Large intestine (tissue), 3 donors: ENCODE data around the gene SLC31A1. TPM values are rescaled to one million over a fixed set of nuclear protein-coding genes. Genes with fewer than 3 reads are reported as not detected.
"Not testable (repeated sequence)": the region's sequence is repeated elsewhere in the genome, so short reads cannot be mapped to it uniquely, and the experiment has no call there.

Experiments used
- DNase-seq, 2 donors: peaks; one replicate each; pipeline versions ENCODE4 v3.0.0 to v3.0.0-alpha.2; 2013
- H3K27ac ChIP-seq: one replicate; pipeline ENCODE4 v1.5.1; 2013; ENCODE audit warnings: low read length
- H3K27me3 ChIP-seq: 2 replicates; pipeline ENCODE4 v1.6.1; 2013; ENCODE audit warnings: low read length; ENCODE audit not compliant: control insufficient read depth, insufficient read depth
- H3K36me3 ChIP-seq: 2 replicates; pipeline ENCODE4 v1.6.1; 2013; ENCODE audit warnings: low read length; ENCODE audit not compliant: control insufficient read depth, insufficient read depth
- H3K4me1 ChIP-seq: one replicate; pipeline ENCODE4 v1.6.1; 2013; ENCODE audit warnings: low read length; ENCODE audit not compliant: control insufficient read depth, insufficient read depth
- H3K4me3 ChIP-seq: one replicate; pipeline ENCODE4 v1.5.1; 2013; ENCODE audit warnings: low read length
- H3K9me3 ChIP-seq: one replicate; pipeline ENCODE4 v1.6.1; 2013; ENCODE audit warnings: mild to moderate bottlenecking, low read depth, low read length, moderate library complexity; ENCODE audit not compliant: control insufficient read depth
- WGBS: methylation state at CpG from one replicate; pipeline ENCODE4 v1.1.5; 2013; ENCODE audit warnings: low lambda C conversion rate; ENCODE audit not compliant: insufficient coverage; 5-methylcytosine and 5-hydroxymethylcytosine counted together
- polyA plus RNA-seq: library from polyadenylated mRNA; unstranded; fragments of 120-200 nt; gene quantifications from one replicate; pipeline ENCODE4 v1.2.1, GENCODE V29; 2013

Gene SLC31A1
- polyA plus RNA-seq, 1 donor = 32.2 TPM

- H3K27ac ChIP-seq = peak within 1 kb of the TSS; percentile 95
- WGBS = no CpG with 5 or more reads among the region's 63 CpGs
- peak within 1 kb of the TSS; percentile 86 for H3K4me3 ChIP-seq
- peaks cover 39% of the 10 kb centered on the region for H3K36me3 ChIP-seq
- no peaks in the 10 kb centered on the region for H3K27me3 ChIP-seq
- H3K9me3 ChIP-seq = no peaks in the 10 kb centered on the region
- DNase-seq = peak; percentile 98 to 99
- H3K4me1 ChIP-seq = peaks cover 13% of the 10 kb centered on the region
Measured at GRCh38 chr9:113275157-113276131, 54.1 kb downstream of the SLC31A1 start, which contains the start of the genes CDC26 and PRPF4. Gene CDC26 (minus strand): TSS chr9:113275572. CDS start chr9:113272507, 3,065 bp downstream. Gene PRPF4 (plus strand): TSS chr9:113275658. CDS start chr9:113275744, 86 bp downstream.

GRCh38 chr9:113278840-113279239 lies 57.5 kb downstream of the SLC31A1 start:
- H3K27ac ChIP-seq = no peak overlapping the region

DNA sequence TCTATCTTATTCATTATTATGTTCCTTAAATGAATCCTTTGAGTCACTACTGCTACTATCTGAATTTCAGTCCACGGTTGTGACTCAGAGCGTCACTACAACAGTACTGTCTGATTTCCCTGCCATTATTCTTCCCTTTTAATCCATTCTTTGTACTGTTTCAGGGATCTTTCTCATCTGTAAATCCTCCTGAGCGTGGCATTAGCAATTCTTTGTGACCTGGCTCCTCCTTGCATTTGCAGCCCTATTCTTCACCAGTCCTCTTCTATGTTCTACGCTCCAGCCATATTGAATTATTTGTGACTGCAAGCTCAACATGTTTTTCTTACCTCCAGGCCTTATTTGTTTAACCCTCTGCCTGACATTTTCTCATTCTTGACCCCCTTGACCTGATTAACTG lies 60.0 kb downstream of the SLC31A1 start:
- no peaks in the 10 kb centered on the region for H3K9me3 ChIP-seq
- H3K4me1 ChIP-seq = peaks cover 3% of the 10 kb centered on the region
- H3K36me3 ChIP-seq = peaks cover 68% of the 10 kb centered on the region
- no peak overlapping the region for H3K27ac ChIP-seq
- 100% methylated on average over 1 of the region's 4 CpGs for WGBS
- DNase-seq = no peak
- H3K27me3 ChIP-seq = no peaks in the 10 kb centered on the region
- no peak overlapping the region for H3K4me3 ChIP-seq

More at GRCh38 chr9:113278840-113279239, 57.5 kb downstream of the SLC31A1 start:
- H3K9me3 ChIP-seq = no peaks in the 10 kb centered on the region
- H3K27me3 ChIP-seq = no peaks in the 10 kb centered on the region
- no peak for DNase-seq
- H3K4me3 ChIP-seq = no peak overlapping the region
- no CpG with 5 or more reads among the region's 4 CpGs for WGBS
- peaks cover 48% of the 10 kb centered on the region for H3K36me3 ChIP-seq
- peaks cover 10% of the 10 kb centered on the region for H3K4me1 ChIP-seq

GRCh38 chr9:113289091-113289490 lies 67.7 kb downstream of the SLC31A1 start:
- peak in 1 of 2 donors; percentile 62 for DNase-seq
- Histone ChIP-seq H3K4me3 (no peak overlapping the region), H3K36me3 (peaks cover 77% of the 10 kb centered on the region), H3K27ac (no peak overlapping the region), H3K9me3 (no peaks in the 10 kb centered on the region), H3K27me3 (no peaks in the 10 kb centered on the region), H3K4me1 (peaks cover 4% of the 10 kb centered on the region)
- WGBS = no CpG with 5 or more reads among the region's 2 CpGs

GRCh38 chr9:113290052-113290607 lies 68.8 kb downstream of the SLC31A1 start:
- no peak overlapping the region for H3K4me3 ChIP-seq
- H3K36me3 ChIP-seq = peaks cover 68% of the 10 kb centered on the region
- H3K27ac ChIP-seq = no peak overlapping the region
- no peak for DNase-seq
- H3K4me1 ChIP-seq = peaks cover 4% of the 10 kb centered on the region
- no peaks in the 10 kb centered on the region for H3K27me3 ChIP-seq
- WGBS = no CpG with 5 or more reads among the region's 6 CpGs
- H3K9me3 ChIP-seq = no peaks in the 10 kb centered on the region

GRCh38 chr9:113293285-113293878 lies 72.0 kb downstream of the SLC31A1 start:
- no peak for DNase-seq
- H3K36me3 ChIP-seq = peaks cover 43% of the 10 kb centered on the region
- WGBS = 92% methylated on average over 2 of the region's 7 CpGs
- peaks cover 4% of the 10 kb centered on the region for H3K9me3 ChIP-seq
- H3K4me1 ChIP-seq = peaks cover 4% of the 10 kb centered on the region
- no peaks in the 10 kb centered on the region for H3K27me3 ChIP-seq
- H3K27ac ChIP-seq = no peak overlapping the region
- no peak overlapping the region for H3K4me3 ChIP-seq

GRCh38 chr9:113296247-113296646 lies 74.9 kb downstream of the SLC31A1 start:
- H3K36me3 ChIP-seq = peaks cover 22% of the 10 kb centered on the region
- DNase-seq, H3K27ac ChIP-seq, H3K27me3 ChIP-seq, H3K4me3 ChIP-seq, H3K9me3 ChIP-seq, H3K4me1 ChIP-seq: not testable (repeated sequence)
- whole genome bisulfite sequencing = no CpG with 5 or more reads among the region's 8 CpGs

GRCh38 chr9:113296796-113297558 lies 75.6 kb downstream of the SLC31A1 start:
- H3K9me3 ChIP-seq = peaks cover 4% of the 10 kb centered on the region
- no CpG with 5 or more reads among the region's 9 CpGs for WGBS
- H3K4me3 ChIP-seq = no peak overlapping the region
- H3K27ac ChIP-seq = no peak overlapping the region
- no peak for DNase-seq
- no peaks in the 10 kb centered on the region for H3K27me3 ChIP-seq
- peaks cover 15% of the 10 kb centered on the region for H3K36me3 ChIP-seq
- H3K4me1 ChIP-seq = no peaks in the 10 kb centered on the region

DNA sequence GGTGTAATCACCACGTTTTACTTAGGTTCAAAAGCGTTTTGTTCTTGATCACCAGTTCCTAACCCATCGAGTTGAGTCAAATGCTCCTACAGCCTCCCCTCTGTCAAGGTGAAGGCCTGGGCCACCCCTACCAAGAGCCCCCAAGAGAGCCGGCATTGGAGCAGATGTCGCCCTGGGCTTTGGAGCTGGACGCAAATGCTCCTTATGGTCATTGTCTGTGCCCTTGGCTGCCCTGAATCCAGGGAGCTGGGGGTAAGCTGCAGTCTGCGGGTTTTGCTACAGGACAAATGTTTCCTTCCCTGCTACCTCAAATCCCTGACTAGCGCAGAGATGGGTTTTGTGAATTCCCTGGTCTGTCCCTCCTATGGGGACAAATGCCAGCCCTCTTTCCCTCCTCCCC lies 77.0 kb downstream of the SLC31A1 start:
- no CpG with 5 or more reads among the region's 8 CpGs for WGBS
- no peak for DNase-seq
- Histone ChIP-seq H3K4me1 (peaks cover 5% of the 10 kb centered on the region), H3K36me3 (peaks cover 5% of the 10 kb centered on the region), H3K9me3 (peaks cover 4% of the 10 kb centered on the region), H3K4me3 (no peak overlapping the region), H3K27me3 (no peaks in the 10 kb centered on the region), H3K27ac (no peak overlapping the region)
